ENCODE data around the gene SLC37A4. TPM values are rescaled to one million over a fixed set of nuclear protein-coding genes. Genes with fewer than 3 reads are reported as not detected.
A peak's percentile ranks its signal among the peaks of the same experiment; 100 is the strongest.

The SLC37A4 gene
- total RNA-seq, 1 experiment from 2014 or later, result 54.5 TPM

DNA sequence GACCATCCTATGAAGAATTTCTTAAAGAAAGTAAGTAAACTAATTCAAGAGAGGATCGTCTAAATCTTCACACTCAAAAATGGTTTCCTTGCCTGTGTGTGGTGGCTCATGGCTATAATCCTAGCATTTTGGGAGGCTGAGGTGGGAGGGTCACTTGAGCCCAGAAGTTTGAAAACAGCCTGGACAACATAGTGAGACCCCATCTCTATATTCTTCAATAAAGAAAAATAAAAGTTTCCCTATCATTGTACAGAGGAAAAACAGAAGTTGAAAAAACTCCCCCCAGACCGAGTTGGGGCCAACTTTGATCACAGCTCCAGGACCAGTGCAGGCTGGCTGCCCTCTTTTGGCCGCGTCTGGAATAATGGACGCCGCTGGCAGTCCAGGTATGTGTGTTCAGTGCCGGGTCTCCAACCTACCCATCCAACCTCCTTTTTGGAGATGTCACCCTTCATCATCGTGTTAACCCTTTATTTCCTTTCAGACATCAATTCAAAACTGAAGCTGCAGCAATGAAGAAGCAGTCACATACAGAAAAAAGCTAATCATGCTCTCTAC is 15.5 kb downstream of the SLC37A4 start (continued):
- TF ChIP-seq, protein P1, sequence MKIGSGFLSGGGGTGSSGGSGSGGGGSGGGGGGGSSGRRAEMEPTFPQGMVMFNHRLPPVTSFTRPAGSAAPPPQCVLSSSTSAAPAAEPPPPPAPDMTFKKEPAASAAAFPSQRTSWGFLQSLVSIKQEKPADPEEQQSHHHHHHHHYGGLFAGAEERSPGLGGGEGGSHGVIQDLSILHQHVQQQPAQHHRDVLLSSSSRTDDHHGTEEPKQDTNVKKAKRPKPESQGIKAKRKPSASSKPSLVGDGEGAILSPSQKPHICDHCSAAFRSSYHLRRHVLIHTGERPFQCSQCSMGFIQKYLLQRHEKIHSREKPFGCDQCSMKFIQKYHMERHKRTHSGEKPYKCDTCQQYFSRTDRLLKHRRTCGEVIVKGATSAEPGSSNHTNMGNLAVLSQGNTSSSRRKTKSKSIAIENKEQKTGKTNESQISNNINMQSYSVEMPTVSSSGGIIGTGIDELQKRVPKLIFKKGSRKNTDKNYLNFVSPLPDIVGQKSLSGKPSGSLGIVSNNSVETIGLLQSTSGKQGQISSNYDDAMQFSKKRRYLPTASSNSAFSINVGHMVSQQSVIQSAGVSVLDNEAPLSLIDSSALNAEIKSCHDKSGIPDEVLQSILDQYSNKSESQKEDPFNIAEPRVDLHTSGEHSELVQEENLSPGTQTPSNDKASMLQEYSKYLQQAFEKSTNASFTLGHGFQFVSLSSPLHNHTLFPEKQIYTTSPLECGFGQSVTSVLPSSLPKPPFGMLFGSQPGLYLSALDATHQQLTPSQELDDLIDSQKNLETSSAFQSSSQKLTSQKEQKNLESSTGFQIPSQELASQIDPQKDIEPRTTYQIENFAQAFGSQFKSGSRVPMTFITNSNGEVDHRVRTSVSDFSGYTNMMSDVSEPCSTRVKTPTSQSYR (CRISPR knock-in tag; IDR thresholded peaks at IDR 0.05), result no peak

DNA sequence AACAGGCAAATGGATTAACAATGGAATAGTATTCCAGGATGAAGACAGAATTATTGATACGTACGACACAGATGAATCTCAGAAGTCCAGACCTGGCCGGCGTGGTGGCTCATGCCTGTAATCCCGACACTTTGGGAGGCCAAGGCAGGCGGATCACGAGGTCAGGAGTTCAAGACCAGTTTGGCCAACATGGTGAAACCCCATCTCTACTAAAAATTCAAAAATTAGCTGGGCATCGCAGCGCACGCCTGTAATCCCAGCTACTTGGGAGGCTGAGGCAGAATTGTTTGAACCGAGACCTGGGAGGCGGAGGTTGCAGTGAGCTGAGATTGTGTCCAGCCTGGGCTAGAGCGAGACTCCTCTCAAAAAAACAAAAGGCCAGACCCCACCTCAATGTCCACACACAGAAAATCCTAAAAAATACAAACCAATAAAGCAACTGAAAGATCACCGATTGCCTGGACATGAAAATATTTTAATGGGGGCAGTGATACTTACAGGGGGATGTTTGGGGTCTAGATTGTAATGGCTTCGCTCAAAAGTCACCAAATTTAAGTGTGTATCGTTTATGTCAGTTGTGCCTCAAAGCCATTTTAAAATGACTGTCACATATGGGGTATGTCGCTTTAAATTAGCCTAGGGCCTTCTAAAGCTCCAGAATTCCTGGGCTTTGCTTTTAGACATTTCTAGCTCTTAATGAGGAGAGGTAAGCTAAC is 16.3 kb downstream of the SLC37A4 start:
- ATAC-seq (no peak), DNase-seq (ENCODE audit: low spot score) (no peak)
- no peaks in the 10 kb centered on the region for H3K9me3 Mint-ChIP-seq
- ChIA-PET CTCF (interaction anchor here (0.6 kb wide), 1 partner anchor 188 kb away, joined by 3 read pairs; no protein-coding TSS in a partner anchor), POLR2A (interaction anchor here (0.6 kb wide), 1 partner anchor 79 kb away, joined by 5 read pairs; no protein-coding TSS in a partner anchor)
- H3K4me1 Mint-ChIP-seq, result peaks cover 10% of the 10 kb centered on the region; the same call in 1 of the 2 replicates
- H3K27ac Mint-ChIP-seq, result peak overlapping the region; percentile 78
- peaks cover 65% of the 10 kb centered on the region for H3K36me3 Mint-ChIP-seq
- H3K4me3 Mint-ChIP-seq, result no peak overlapping the region
- no peaks in the 10 kb centered on the region; the same call in 1 of the 2 replicates for H3K27me3 Mint-ChIP-seq (ENCODE audit: low read depth)
- TF ChIP-seq, protein P2, sequence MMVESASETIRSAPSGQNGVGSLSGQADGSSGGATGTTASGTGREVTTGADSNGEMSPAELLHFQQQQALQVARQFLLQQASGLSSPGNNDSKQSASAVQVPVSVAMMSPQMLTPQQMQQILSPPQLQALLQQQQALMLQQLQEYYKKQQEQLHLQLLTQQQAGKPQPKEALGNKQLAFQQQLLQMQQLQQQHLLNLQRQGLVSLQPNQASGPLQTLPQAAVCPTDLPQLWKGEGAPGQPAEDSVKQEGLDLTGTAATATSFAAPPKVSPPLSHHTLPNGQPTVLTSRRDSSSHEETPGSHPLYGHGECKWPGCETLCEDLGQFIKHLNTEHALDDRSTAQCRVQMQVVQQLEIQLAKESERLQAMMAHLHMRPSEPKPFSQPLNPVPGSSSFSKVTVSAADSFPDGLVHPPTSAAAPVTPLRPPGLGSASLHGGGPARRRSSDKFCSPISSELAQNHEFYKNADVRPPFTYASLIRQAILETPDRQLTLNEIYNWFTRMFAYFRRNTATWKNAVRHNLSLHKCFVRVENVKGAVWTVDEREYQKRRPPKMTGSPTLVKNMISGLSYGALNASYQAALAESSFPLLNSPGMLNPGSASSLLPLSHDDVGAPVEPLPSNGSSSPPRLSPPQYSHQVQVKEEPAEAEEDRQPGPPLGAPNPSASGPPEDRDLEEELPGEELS (CRISPR knock-in tag; IDR thresholded peaks at IDR 0.05), result no peak
- TF ChIP-seq SP1 (CRISPR knock-in tag; conservative IDR thresholded peaks at IDR 0.05) (no peak), TEAD4 (CRISPR knock-in tag; IDR thresholded peaks at IDR 0.05) (no peak), ZNF317 (CRISPR knock-in tag; IDR thresholded peaks at IDR 0.05; ENCODE audit: borderline replicate concordance, low read depth) (no peak), NR1H2 (CRISPR knock-in tag; IDR thresholded peaks at IDR 0.05) (no peak), CREM (CRISPR knock-in tag; IDR thresholded peaks at IDR 0.05) (no peak), TP53 (CRISPR knock-in tag; IDR thresholded peaks at IDR 0.05) (no peak), ESRRA (CRISPR knock-in tag; IDR thresholded peaks at IDR 0.05; ENCODE audit: borderline replicate concordance) (no peak), NFATC4 (CRISPR knock-in tag; IDR thresholded peaks at IDR 0.05) (no peak; the same call in 1 of the 2 replicates), ETV6 (CRISPR knock-in tag; IDR thresholded peaks at IDR 0.05) (no peak), ATF1 (CRISPR knock-in tag; IDR thresholded peaks at IDR 0.05) (no peak), GTF2I (CRISPR knock-in tag; conservative IDR thresholded peaks at IDR 0.05) (no peak)
- TF ChIP-seq, protein P3, sequence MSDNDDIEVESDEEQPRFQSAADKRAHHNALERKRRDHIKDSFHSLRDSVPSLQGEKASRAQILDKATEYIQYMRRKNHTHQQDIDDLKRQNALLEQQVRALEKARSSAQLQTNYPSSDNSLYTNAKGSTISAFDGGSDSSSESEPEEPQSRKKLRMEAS (CRISPR knock-in tag; IDR thresholded peaks at IDR 0.05), result no peak
- TF ChIP-seq, protein P4, sequence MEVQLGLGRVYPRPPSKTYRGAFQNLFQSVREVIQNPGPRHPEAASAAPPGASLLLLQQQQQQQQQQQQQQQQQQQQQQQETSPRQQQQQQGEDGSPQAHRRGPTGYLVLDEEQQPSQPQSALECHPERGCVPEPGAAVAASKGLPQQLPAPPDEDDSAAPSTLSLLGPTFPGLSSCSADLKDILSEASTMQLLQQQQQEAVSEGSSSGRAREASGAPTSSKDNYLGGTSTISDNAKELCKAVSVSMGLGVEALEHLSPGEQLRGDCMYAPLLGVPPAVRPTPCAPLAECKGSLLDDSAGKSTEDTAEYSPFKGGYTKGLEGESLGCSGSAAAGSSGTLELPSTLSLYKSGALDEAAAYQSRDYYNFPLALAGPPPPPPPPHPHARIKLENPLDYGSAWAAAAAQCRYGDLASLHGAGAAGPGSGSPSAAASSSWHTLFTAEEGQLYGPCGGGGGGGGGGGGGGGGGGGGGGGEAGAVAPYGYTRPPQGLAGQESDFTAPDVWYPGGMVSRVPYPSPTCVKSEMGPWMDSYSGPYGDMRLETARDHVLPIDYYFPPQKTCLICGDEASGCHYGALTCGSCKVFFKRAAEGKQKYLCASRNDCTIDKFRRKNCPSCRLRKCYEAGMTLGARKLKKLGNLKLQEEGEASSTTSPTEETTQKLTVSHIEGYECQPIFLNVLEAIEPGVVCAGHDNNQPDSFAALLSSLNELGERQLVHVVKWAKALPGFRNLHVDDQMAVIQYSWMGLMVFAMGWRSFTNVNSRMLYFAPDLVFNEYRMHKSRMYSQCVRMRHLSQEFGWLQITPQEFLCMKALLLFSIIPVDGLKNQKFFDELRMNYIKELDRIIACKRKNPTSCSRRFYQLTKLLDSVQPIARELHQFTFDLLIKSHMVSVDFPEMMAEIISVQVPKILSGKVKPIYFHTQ (CRISPR knock-in tag; IDR thresholded peaks at IDR 0.05), result peak; percentile 33; the same call in 1 of the 2 replicates
- TF ChIP-seq, protein P5, sequence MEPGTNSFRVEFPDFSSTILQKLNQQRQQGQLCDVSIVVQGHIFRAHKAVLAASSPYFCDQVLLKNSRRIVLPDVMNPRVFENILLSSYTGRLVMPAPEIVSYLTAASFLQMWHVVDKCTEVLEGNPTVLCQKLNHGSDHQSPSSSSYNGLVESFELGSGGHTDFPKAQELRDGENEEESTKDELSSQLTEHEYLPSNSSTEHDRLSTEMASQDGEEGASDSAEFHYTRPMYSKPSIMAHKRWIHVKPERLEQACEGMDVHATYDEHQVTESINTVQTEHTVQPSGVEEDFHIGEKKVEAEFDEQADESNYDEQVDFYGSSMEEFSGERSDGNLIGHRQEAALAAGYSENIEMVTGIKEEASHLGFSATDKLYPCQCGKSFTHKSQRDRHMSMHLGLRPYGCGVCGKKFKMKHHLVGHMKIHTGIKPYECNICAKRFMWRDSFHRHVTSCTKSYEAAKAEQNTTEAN (CRISPR knock-in tag; IDR thresholded peaks at IDR 0.05), result no peak
- TF ChIP-seq, protein P6, sequence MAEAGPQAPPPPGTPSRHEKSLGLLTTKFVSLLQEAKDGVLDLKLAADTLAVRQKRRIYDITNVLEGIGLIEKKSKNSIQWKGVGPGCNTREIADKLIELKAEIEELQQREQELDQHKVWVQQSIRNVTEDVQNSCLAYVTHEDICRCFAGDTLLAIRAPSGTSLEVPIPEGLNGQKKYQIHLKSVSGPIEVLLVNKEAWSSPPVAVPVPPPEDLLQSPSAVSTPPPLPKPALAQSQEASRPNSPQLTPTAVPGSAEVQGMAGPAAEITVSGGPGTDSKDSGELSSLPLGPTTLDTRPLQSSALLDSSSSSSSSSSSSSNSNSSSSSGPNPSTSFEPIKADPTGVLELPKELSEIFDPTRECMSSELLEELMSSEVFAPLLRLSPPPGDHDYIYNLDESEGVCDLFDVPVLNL (CRISPR knock-in tag; IDR thresholded peaks at IDR 0.05; ENCODE audit: borderline replicate concordance, low read depth), result no peak
- TF ChIP-seq, protein P7, sequence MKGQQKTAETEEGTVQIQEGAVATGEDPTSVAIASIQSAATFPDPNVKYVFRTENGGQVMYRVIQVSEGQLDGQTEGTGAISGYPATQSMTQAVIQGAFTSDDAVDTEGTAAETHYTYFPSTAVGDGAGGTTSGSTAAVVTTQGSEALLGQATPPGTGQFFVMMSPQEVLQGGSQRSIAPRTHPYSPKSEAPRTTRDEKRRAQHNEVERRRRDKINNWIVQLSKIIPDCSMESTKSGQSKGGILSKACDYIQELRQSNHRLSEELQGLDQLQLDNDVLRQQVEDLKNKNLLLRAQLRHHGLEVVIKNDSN (CRISPR knock-in tag; IDR thresholded peaks at IDR 0.05), result no peak
- TF ChIP-seq, protein P8, sequence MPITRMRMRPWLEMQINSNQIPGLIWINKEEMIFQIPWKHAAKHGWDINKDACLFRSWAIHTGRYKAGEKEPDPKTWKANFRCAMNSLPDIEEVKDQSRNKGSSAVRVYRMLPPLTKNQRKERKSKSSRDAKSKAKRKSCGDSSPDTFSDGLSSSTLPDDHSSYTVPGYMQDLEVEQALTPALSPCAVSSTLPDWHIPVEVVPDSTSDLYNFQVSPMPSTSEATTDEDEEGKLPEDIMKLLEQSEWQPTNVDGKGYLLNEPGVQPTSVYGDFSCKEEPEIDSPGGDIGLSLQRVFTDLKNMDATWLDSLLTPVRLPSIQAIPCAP (CRISPR knock-in tag; IDR thresholded peaks at IDR 0.05), result no peak
- TF ChIP-seq, protein P9, sequence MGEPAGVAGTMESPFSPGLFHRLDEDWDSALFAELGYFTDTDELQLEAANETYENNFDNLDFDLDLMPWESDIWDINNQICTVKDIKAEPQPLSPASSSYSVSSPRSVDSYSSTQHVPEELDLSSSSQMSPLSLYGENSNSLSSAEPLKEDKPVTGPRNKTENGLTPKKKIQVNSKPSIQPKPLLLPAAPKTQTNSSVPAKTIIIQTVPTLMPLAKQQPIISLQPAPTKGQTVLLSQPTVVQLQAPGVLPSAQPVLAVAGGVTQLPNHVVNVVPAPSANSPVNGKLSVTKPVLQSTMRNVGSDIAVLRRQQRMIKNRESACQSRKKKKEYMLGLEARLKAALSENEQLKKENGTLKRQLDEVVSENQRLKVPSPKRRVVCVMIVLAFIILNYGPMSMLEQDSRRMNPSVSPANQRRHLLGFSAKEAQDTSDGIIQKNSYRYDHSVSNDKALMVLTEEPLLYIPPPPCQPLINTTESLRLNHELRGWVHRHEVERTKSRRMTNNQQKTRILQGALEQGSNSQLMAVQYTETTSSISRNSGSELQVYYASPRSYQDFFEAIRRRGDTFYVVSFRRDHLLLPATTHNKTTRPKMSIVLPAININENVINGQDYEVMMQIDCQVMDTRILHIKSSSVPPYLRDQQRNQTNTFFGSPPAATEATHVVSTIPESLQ (CRISPR knock-in tag; IDR thresholded peaks at IDR 0.05), result no peak
